ENCODE measurements around the gene OVCA2. TPM values are rescaled to one million over a fixed set of nuclear protein-coding genes. Genes with fewer than 3 reads are reported as not detected.

The OVCA2 gene
- total and polyA plus RNA-seq, 2 donors (not counting 3 experiments of a cell fraction or from before 2014, with no cell fraction given): 41.3 to 84.2 TPM

DNA sequence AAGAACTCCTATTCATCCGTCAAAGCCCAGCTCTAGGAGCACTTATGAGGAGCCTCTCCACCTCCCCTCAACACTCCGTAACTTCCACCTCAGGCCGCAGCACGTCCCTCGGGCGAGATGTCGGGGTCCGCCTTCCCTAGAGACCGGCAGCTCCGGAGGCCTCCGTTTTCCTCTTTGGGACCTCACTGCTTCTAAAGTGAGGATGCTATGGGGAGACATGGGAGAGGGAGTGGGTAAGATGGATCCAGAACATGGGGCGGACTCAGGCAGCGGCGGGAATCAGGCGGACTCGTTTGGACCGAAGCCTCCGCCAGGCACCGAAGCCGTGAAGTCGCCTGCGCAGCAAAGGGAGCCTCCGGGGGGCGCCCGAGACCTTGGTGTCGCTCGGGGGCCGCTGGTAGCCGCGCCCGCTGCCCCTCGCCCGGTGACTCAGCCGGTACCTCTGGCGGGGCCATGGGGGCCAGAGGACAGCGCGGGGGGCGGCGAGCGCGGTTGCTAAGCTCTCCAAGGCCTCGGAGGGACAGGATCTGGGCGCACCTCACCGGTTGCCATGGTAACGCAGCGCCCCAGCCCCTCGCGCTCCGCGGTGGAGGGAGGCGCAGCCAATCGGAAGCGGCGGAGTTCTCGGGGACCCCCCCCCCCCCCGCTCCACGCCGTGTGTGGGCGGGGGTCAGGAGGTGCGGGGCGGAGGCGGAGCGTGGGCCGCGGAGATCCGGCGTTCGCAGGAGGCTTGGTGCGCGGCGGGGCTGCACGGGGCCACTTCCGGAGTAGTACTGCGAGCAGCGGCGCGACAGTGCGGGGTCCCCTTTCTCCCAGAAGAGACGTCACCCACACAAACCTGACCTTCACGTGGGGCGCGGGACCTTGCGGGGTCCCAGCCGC is 11.8 kb downstream of the OVCA2 start:
- no TSS peak for BruUV-seq (replicated peaks)
- ChIA-PET POLR2A (no interaction called here), CTCF (interaction anchor here (0.6 to 17.2 kb wide), 17 partner anchors 13 to 362 kb away, joined by 3 to 455 read pairs (median 9); partner anchors contain the start of gene TSR1)
- intact Hi-C loops (cut with micrococcal nuclease) (loop anchor here (1.0 to 5.0 kb wide), 5 partner anchors 191 to 364 kb away; partner anchors contain the start of genes SGSM2 and TSR1), dilution Hi-C loops (cut with MboI; ENCODE audit: extremely low pct_ligation_motif_present, low sequenced_read_pairs) (no loop called here)
- Histone ChIP-seq H2AFZ (ENCODE audit: low read depth, low read length) (peak overlapping the region; percentile 7), H3K4me1 (ENCODE audit: control insufficient read depth, extremely low read depth, insufficient read depth, low read length) (peaks cover 25% of the 10 kb centered on the region), H3K9me1 (replicated peaks; ENCODE audit: control insufficient read depth, extremely low read depth, insufficient read depth, low read length) (no peaks in the 10 kb centered on the region), H3K9me3 (replicated peaks; ENCODE audit: control insufficient read depth, insufficient read depth, low read length) (no peaks in the 10 kb centered on the region), H3K4me3 (replicated peaks in 1 of 3; ENCODE audit: insufficient read depth in 1 of 3, low read depth in 1 of 3, low read length in 3 of 3) (peak overlapping the region; percentile 33 to 55 (median 50)), H3K9ac (replicated peaks; ENCODE audit: extremely low read depth, insufficient read depth, low read length) (peak overlapping the region; percentile 43), H3K79me2 (ENCODE audit: control insufficient read depth, insufficient read depth, low read length) (peaks cover 23% of the 10 kb centered on the region), H3K4me2 (ENCODE audit: insufficient read depth, low read length) (peak overlapping the region; percentile 76), H3K36me3 (ENCODE audit: control insufficient read depth in 2 of 2, extremely low read depth in 1 of 2, insufficient read depth in 2 of 2, low read length in 2 of 2) (peaks cover 0 to 3% of the 10 kb centered on the region in 2 experiments), H4K20me1 (replicated peaks; ENCODE audit: control insufficient read depth, extremely low read depth, insufficient read depth, low read length) (no peaks in the 10 kb centered on the region), H3K27me3 (ENCODE audit: control insufficient read depth in 2 of 2, insufficient read depth in 2 of 2, low read length in 2 of 2) (peaks cover 2 to 11% of the 10 kb centered on the region in 2 experiments), H3K27ac (ENCODE audit: insufficient read depth, low read depth, low read length) (no peak overlapping the region)
- peak; percentile 76 for DNase-seq (ENCODE audit: low read depth, low spot score)
- TF ChIP-seq, protein P1, sequence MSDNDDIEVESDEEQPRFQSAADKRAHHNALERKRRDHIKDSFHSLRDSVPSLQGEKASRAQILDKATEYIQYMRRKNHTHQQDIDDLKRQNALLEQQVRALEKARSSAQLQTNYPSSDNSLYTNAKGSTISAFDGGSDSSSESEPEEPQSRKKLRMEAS (IDR thresholded peaks at IDR 0.05; ENCODE audit: insufficient read depth, insufficient read length): no peak
- TF ChIP-seq MYC (IDR thresholded peaks at IDR 0.05; ENCODE audit: low read depth, low read length): no peak
- no peak for TF ChIP-seq POLR2A (IDR thresholded peaks at IDR 0.05; ENCODE audit: low read depth, low read length)
- TF ChIP-seq GATA2 (IDR thresholded peaks at IDR 0.05; ENCODE audit: insufficient read depth, insufficient read length, low read depth, low read length): no peak
- TF ChIP-seq FOS (IDR thresholded peaks at IDR 0.05; ENCODE audit: borderline replicate concordance, insufficient read depth, low read length): peak; percentile 49
- TF ChIP-seq JUN (IDR thresholded peaks at IDR 0.05; ENCODE audit: borderline replicate concordance, insufficient read depth, insufficient read length, low read depth): no peak
- peak; percentile 48 for TF ChIP-seq POLR2AphosphoS5 (IDR thresholded peaks at IDR 0.05; ENCODE audit: insufficient read depth, low read depth, low read length)
- no peak for TF ChIP-seq EZH2 (IDR thresholded peaks at IDR 0.05; ENCODE audit: borderline replicate concordance, low read depth, low read length, severe bottlenecking)
- TF ChIP-seq, protein P2, sequence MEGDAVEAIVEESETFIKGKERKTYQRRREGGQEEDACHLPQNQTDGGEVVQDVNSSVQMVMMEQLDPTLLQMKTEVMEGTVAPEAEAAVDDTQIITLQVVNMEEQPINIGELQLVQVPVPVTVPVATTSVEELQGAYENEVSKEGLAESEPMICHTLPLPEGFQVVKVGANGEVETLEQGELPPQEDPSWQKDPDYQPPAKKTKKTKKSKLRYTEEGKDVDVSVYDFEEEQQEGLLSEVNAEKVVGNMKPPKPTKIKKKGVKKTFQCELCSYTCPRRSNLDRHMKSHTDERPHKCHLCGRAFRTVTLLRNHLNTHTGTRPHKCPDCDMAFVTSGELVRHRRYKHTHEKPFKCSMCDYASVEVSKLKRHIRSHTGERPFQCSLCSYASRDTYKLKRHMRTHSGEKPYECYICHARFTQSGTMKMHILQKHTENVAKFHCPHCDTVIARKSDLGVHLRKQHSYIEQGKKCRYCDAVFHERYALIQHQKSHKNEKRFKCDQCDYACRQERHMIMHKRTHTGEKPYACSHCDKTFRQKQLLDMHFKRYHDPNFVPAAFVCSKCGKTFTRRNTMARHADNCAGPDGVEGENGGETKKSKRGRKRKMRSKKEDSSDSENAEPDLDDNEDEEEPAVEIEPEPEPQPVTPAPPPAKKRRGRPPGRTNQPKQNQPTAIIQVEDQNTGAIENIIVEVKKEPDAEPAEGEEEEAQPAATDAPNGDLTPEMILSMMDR (IDR thresholded peaks at IDR 0.05; ENCODE audit: extremely low read depth in 1 of 2, insufficient read depth in 1 of 2, low read depth in 1 of 2, low read length in 2 of 2): peak; percentile 69 to 87
- peak; percentile 84 for FAIRE-seq

Measured in endothelial cell of umbilical vein (primary cell).